DMS53 treated with DMSO at 0.1 percent for 48 hours (cell line): ENCODE measurements around the gene COL4A6.
"Not testable (repeated sequence)": the region's sequence is repeated elsewhere in the genome, so short reads cannot be mapped to it uniquely, and the experiment has no call there.

Experiments used
- DNase-seq: peaks from one replicate; lab custom pipeline; 2025; ENCODE audit not compliant: unreplicated experiment; lab: John Stamatoyannopoulos, UW

COL4A6 gene

DNA sequence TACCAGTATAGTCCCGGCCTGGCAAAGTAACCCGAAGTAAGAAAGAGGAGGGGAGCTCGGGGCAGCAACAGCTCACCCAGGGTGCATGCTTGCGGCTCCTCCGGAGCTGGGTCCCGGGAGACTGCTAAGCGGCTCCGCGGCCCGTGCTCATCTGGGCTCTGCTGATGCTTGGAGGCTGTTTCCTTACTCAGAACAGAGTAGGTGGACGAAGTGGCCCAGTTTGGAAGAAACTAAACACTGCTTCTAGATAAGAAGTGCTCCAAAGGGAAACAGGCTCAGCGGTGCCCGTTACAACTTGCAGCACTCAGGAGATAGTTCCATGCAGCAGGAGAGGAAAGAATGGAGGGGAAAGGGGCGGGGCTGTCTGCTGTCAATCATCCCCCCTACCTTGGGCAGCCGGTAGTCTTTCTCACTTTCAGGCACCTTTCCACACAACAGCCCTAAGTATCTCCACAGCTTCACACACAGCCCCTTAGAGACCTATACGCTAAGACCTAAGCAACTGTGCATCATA lies at the start of gene COL4A6:
COL4A6 (minus strand) TSS at position 313 of the 514 bp plus-strand sequence; CDS start at position 87, 226 bp downstream.
- DNase-seq: peak; percentile 16

DNA sequence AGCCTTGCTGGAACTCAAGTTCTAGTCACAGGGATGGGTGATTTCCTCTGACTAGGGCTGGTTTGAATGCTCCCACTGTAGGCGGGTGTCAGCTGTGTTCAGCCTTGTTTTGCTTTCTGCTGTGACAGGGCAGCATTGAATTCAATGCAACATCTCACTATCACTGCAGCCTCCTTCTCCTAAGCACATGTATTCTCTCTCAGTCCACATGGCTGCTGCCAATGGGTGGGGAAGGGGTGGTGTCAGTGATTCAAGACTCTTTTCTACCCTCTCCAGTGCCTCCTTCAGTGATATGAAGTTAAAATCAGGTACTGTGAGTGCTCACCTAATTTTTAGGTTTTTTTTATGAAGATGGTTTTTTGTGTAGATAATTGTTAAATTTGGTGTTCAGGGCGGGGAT lies 47.7 kb upstream of the COL4A6 start:
- no peak for DNase-seq

DNA sequence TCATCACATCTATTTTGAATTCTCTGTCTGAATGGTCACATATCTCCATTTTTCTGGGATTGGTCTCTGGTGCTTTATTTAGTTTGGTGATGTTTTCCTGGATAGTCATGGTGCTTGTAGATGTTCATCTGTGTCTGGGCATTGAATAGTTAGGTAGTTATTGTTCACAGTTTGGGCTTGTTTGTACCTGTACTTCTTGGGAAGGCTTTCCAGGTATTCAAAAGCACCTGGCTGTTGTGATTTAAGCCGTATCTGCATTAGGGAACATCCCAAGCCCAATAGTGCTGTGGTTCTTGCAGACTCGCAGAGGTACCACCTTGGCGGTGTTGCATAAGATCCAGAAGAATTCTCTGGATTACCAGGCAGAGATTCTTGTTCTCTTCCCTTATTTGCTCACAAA lies 46.0 kb upstream of the COL4A6 start:
- no peak for DNase-seq

DNA sequence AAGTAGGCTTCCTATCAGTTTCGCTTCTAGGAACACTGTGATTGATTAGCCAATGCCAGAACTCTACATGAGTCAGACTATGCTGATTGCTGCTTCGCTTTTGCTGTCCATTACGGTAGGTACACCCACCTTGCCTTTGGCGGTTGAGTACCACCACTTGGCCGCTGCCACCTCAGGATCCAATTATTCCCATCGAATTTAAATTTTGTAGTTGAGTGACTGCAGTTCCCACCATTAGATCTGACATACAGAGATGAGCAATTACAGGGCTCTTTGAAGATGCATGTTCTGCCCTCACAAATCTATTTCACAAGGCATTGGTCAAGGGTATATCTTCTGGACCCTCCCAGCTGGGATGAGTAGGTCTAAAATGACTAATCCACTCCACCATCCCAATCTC lies 43.3 kb upstream of the COL4A6 start:
- not testable (repeated sequence) for DNase-seq

DNA sequence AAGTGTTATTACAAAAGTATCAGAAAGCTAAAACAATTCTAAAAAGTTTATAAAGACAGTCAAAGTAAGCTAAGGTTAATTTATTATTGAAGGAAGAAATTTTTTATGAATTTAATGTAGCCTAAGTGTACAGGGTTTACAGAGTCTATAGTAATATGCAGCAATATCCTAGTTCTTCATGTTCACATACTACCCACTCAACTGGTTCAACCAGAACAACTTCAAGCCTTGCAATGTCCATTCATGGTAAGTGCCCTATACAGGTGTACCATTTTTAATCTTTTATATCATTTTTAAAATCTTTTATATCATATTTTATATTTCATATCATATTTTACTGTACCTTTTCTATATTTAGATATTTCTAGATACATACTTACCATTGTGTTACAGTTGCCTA lies 35.8 kb upstream of the COL4A6 start:
- no peak for DNase-seq

DNA sequence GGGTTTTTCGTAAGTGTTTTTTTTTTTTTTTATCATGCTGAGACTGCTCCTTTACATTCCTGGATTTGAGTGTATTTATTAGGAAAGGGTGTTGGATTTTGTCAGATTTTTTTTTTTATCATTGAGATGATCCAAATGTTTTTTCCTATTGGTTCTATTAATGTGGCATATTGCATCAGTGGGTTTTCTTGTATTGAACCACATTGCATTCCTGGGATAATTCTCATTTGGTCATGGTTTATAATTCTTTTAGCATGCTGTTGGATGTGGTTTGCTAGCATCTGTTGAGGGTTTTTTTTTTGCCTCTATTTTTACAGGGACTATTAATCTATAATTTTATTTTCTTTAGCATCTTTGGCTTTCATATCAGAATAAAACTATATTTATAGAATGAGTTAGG lies 30.3 kb upstream of the COL4A6 start:
- no peak for DNase-seq

DNA sequence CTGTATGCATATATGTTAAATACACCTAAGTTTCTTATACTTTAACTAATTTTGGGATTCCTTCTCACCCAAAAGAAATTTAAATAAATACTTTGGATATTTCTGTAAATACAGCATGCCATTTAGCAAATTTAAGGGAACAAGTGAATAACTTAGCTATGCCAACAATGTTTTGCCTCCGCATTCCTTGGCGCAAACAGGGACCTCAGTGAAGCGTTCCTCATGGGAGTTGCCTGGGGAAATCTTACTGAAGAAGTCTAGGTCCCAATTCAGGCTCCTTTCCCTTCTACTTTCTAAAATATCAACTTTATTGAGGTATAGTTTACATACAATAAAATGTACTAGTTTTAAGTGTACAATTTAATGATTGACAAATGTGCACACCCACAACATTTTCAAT lies 26.4 kb upstream of the COL4A6 start:
- DNase-seq: no peak

DNA sequence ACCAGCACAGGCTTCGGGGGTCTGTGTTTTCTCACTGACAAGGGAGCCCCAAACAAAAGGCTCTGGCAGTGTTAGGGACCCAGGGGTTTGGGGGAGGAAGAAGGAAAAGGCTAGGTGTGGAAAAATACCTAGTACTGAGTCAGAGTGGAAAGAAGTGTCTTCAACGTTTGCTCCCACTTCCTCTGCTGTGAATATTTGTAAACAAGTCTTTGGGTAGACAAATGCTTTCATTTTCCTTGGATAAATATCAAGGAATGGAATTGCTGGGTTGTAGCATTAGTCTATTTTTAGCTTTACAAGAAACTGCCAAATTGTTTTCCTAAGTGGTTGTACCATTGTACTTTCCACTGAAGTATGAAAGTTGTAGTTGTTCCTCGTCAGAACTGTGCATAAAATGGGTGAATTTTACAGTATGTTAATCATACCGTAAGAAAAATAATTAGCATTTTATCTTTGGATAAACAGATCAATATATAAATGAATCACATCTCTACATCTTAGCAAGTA lies 18.8 kb upstream of the COL4A6 start:
- DNase-seq: no peak

DNA sequence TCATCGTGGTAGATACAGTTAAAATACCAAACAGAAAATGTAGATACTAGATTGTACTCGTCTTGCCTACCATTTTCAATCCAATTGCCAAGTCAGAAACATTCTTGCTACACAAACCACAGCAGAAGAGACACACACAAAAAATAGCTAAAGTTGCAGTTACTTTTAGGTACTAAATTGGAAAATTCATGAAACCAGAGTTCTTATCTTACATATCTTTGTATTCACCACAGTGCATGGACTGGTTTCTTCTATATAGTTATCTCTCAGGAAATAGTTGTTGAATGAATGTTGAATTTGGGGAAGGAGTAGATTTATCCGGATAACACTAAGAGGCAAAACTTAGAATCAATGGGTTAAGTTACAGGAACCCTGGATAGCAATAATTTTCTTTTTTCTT lies 15.6 kb upstream of the COL4A6 start:
- no peak for DNase-seq

DNA sequence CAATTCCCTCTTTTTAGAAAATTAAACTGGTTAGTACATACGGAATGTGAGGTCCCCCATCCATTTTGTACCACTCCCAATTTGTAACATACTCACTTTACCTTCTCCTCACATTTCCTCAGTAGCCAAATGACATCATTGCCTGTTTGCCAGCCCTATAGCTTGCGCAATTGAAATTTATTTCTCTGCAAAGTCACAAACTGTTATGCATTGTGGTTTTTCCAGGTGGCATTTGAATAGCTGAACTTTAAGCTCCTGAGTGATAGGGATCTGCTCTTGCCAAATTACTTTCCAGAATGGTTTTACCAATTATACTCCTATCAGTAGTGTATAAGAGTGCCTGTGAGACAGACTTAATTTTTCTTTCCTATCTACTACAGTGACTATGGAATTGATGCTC lies 9.1 kb upstream of the COL4A6 start:
- DNase-seq: no peak

DNA sequence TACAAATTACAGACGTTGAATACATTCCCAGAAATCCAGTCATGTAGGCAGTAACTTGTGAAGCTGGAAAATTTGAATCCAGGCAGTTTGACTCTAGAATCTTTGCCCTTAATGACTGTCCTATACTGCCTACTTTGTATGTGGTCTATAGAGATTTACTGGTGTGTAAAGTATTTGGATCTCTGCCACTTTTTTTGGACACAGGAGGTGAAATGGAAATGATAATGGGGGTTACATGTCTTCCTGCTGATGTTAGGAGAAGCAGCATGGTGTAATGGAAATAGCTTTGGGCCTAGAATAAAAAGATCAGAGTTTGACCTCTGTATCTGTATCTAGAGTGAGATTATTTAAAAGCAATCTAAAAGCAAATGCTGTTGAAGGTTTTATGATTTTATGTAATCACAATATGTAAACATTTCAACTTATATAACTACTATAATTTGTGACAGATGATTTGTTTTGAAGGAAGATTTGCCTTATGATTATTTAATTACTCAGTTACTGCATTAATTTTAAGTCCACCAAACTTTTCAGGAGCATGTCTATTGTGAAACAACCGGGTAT lies 4.8 kb upstream of the COL4A6 start:
- DNase-seq: no peak

DNA sequence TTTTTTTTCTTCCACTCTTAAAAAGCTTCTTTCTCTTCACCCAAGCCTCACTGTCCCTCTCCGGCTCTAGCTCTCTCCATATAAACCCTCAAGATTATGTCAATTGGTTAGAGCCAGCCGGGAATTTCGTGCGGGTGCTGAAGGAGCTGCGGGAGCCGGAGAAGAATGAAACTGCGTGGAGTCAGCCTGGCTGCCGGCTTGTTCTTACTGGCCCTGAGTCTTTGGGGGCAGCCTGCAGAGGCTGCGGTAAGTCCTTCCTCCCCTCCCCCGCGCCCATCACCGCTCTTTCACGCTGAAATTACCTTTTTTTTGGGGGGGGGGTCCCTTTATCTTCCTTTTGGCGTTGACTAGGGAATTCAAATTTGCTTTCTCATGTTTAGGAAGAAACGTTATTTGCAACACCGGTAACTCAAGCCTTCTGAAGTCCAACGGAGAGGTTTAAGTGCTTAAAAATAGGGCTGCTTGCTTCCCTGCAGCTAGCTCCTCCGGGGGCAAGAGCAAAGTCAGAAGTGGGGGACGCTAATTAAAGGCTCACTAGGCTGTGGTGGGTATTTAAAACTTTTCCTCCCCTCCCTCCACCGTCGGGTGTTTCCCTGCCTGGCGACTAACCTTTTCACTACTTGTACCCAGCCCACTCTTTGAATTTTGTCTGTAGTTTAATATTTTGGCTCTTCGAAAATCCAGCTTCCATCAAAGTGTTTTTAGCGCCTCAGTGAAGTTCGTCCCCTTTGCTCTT lies 1.9 kb upstream of the COL4A6 start:
- DNase-seq: no peak

DNA sequence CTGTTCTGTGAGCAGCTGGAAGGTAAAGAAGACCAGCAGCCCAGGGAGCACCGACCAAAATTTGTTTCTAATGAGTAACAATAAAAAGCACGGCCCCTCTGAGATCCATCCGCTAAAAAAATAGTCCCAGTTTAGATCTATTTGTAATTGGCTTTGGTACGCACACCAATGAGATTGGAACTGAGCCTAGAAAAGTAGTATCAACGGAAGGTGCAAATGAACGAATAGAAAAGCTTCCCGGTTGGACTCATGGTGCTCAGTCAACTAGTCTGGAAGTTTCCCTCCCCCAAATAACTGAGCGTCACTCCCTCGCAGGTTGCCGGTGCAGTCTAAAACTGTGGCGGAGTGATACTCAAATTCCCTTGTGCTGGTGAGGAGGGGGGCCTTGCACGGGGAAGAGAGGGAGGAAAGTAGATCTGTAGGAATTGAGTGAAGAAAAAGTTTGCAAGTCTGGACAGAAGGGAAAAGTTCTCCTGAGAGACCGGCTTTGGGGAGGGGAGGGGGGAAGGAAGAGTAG lies 1.3 kb upstream of the COL4A6 start, which contains the start of gene COL4A5:
COL4A5 (plus strand) TSS at position 413 of the 517 bp plus-strand sequence. CDS start 288 bp downstream, outside the sequence.
- DNase-seq: peak; percentile 70

DNA sequence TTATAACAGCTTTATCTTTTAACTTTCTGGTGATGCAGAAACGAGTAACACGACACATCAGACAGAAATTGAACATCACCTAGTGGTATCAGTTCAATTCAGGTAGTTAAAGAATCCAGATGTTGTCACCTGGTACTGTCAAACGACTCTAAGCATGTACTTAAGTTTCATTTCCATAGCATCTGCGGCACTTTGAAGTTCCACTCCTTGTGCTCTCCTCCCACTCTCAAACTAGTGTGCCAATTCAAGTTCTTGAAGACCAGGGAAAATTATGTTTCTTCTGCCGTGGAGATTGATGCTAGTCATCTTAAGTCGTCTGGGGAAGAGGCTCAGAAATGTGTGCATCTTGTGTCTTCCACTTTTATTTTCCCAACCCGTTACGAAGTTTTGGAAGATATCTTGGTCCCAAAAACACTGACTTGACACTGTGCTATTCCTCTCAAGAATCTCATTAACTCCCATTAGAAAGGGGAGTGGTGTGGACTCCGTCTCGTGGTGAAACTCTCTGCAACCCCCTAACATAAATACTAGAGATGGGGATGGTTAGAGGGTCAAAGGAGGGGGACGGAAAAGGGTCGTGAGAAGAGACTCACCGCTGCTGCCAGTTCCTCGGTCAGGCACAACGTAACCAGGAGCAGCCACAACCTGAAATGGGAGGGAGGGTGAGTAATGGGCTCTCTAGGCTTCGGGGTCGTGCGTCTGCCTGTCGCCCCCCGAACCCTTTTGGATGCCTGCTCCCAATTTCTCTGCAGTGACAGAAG lies 693 bp downstream of the COL4A6 start:
- DNase-seq: no peak

DNA sequence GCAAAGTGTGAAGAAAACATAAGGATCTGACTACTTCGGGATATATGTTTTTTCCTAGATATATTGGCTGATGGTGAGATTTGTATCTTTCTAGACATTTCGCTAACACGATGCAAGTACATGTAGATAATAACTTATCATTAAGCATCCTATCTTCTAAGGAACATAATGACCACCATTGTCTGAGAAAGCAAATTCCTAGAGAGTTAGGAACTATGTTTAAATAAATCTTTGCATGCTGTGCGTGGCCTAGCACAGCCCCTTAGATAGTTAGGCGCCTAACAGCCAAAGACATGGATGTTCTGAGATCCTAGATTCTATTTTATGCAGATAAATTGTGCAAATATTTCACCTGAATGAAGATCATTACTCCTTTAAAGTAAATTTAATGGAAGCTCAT lies 3.0 kb downstream of the COL4A6 start:
- no peak for DNase-seq

DNA sequence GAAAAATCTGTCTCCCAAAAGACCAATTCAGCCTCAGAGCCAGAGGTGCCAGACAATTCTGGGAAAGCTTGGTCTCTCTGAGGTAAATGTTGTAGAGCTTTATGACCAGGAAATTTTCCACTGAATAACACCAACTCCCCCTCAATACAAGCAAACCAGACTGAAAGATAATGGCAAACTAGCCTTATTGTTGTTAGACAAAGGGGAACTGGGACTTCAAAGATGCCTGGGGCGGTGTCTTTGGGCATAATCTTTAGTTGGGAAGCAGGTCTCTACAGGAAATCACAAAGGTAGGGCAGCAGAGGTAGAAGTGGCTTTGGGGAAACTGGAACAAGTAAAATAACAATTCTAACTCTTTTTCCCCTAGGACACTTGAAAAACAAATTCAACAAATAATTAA lies 12.0 kb downstream of the COL4A6 start:
- no peak for DNase-seq

DNA sequence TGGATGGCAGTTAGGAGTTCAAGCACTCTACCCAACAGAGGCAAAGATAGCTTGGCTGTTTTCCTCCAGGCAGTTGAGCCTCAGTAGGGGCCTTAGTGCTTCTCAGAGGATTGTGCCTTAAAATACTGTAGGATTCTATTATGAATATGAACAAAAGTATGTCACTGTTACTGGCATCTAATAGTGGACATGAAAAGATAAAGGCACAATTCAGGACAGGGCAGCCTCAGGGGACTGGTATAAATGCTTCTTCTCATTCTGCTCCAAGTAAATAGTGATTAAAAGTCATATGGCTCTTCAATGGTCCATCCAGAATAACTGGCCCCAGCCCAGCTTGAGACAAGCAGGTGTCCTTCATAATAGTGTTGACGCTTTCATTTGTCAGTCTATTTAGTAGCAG lies 17.7 kb downstream of the COL4A6 start:
- DNase-seq: no peak

DNA sequence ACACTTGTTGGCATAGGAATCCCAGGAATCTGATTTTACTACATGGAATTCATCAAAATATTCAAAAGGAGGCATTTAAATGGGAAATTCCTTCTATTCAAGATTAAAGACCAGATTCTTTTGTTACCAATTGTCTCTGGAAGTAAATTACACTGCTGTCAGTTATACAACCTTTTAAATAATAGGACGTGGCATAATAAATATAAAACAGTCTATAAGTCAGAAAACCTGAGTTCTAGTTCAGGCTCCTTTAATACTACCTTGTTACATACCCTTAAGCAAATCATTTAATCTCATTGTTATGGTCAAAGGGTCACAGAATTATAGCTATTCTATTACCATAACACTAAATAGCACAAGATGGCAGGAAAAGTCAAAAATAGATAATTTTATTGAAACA lies 18.8 kb downstream of the COL4A6 start:
- DNase-seq: no peak

DNA sequence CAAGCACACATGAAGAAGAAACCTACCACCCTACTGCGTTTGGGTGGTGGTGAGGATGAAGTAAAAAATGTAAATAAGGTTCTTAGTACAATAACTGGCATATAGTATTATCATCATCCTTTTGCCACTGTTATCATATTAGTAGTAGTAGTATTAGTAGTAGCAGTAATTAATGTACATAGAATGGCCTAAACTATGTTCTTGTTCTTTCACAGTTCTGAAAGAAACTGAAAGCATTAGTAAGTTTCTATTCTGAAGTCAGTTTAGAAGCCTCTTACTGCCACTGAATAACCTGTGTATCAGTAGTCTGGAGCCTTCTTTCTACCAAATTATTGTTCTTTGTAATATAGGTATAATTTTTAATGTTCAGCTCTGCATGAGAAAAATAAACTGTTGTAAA lies 21.0 kb downstream of the COL4A6 start:
- DNase-seq: no peak

DNA sequence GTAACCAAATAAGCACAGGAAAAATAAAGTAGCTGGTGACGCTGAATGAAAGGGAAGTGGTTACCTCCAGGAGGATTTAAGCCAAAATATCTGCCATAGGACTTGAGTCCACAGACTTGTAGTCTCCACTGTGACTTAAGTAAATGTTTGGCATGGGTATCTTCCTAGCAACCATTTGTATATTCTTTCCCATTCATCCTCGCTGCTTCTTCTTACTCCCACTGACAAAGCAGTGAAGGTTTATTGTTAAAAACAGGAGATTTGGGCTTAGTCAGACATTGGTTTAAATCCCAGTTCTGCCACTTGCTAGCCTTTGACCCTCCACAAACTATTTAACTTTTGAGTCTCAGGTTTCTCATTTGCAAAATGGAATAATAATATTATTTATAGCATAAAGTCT lies 22.3 kb downstream of the COL4A6 start:
- no peak for DNase-seq

DNA sequence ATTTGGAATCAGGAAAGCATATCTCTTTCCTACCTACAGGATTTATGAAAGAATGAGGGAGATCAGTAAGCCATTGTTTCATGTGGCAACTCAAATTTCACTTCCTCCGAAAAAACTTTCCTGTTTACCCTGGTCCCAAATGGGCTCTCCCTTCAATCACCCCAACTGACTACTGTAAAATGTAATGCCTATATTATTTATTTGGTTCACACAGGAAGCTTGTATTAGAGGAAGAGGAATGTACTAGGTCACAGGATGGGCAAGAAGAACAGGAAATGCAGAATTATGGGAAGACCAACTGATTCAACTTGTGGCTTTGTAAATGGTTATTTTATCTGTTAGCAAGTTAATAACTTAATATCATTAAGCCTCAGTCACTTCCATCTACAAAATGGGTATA lies 23.1 kb downstream of the COL4A6 start:
- DNase-seq: no peak

DNA sequence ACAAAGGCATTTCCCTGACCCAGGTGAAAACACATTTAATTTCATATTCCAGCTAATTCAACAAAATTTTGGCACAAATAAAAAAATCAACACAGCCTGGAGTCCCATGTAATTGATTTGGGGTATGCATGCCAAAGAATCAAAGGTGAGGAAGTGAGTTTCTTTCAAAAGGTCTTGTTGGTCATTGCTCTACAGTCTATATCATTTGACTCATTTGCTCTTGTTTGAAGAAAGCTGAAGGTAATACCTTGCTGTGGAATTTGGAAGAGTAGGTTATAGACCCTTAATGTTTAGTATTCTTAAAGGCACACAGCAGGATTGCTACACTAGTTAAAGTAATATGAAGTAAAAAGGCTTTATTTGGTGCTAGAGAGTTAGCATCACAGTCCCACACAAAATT lies 25.4 kb downstream of the COL4A6 start:
- DNase-seq: no peak
